HUES64 (cell line): ENCODE data around the gene NXPE4.

Experiments used
- H3K27ac ChIP-seq: 2 replicates; pipeline ENCODE4 v1.7.0; 2013; ENCODE audit warnings: low read depth, low read length, inconsistent platforms
- H3K27me3 ChIP-seq: 2 replicates; pipeline ENCODE4 v1.6.1; 2013; ENCODE audit warnings: mild to moderate bottlenecking, low read length; ENCODE audit not compliant: insufficient read depth
- H3K36me3 ChIP-seq: 2 replicates; pipeline ENCODE4 v1.6.1; 2013; ENCODE audit warnings: mild to moderate bottlenecking, low read length; ENCODE audit not compliant: insufficient read depth
- H3K4me1 ChIP-seq: 2 replicates; pipeline ENCODE4 v1.6.1; 2013; ENCODE audit warnings: mild to moderate bottlenecking, low read length, moderate library complexity; ENCODE audit not compliant: insufficient read depth
- H3K4me3 ChIP-seq: 2 replicates; pipeline ENCODE4 v1.5.1; 2013; ENCODE audit warnings: mild to moderate bottlenecking, low read length, moderate library complexity
- H3K9ac ChIP-seq: 2 replicates; pipeline ENCODE4 v1.6.1; 2013; ENCODE audit warnings: mild to moderate bottlenecking, low read depth, low read length
- H3K9me3 ChIP-seq: 2 replicates; pipeline ENCODE4 v1.6.1; 2013; ENCODE audit warnings: low read depth, low read length; ENCODE audit not compliant: insufficient read depth
- WGBS: fragments of 150-250, 120-280 bp; methylation state at CpG from one replicate; pipeline ENCODE4 v1.1.7; 2013; ENCODE audit warnings: missing lambda C conversion rate; 5-methylcytosine and 5-hydroxymethylcytosine counted together

The NXPE4 gene

DNA sequence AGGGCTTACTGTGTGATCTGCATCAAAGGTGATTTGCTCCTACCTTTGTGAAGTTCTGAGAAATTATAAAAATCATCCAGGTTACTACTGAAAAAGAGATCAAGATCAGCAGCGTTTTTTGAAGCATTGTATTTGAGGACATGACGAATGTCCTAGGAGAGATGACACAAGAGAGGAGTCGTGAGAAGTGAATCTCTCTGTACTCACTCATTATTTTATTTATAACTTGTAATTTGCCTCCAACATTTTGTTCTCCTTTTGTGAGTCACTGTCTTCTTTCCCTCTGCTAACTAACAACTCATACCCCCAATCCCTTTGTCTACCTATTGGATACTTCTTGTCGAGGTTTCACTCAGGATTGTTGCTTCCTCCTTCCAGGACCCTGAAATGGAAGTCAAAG, 44.5 kb downstream of the NXPE4 start:
- Histone ChIP-seq H3K9ac (no peak overlapping the region), H3K4me1 (no peaks in the 10 kb centered on the region), H3K4me3 (no peak overlapping the region), H3K27ac (no peak overlapping the region), H3K9me3 (no peaks in the 10 kb centered on the region), H3K27me3 (no peaks in the 10 kb centered on the region), H3K36me3 (no peaks in the 10 kb centered on the region)
- 95% methylated on average over 4 of the region's 4 CpGs for WGBS

DNA sequence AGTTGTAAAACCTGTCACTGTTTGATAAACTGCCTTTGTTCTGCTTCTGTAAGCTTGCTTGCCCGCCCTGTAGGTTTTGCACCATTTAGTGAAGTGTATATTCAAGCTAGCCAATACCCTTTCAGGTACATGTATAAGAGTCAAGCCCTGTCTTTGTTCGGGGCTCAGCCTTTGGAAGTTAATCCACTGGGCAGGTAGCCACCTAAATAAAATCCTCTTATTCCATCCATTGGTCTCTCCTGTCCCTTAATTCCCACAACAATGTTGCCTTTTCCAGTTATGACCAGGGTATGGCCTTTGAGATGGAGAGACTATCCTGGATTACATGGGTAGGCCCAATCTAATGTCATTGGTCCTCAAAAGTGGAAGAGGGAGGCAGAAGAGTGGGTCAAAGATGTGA, 69.9 kb downstream of the NXPE4 start:
- no peak overlapping the region for H3K9ac ChIP-seq
- no peak overlapping the region for H3K27ac ChIP-seq
- H3K4me1 ChIP-seq: no peaks in the 10 kb centered on the region
- no peaks in the 10 kb centered on the region for H3K27me3 ChIP-seq
- H3K36me3 ChIP-seq: no peaks in the 10 kb centered on the region
- H3K4me3 ChIP-seq: no peak overlapping the region
- 93% methylated on average over 2 of the region's 2 CpGs for WGBS
- peaks cover 22% of the 10 kb centered on the region for H3K9me3 ChIP-seq

DNA sequence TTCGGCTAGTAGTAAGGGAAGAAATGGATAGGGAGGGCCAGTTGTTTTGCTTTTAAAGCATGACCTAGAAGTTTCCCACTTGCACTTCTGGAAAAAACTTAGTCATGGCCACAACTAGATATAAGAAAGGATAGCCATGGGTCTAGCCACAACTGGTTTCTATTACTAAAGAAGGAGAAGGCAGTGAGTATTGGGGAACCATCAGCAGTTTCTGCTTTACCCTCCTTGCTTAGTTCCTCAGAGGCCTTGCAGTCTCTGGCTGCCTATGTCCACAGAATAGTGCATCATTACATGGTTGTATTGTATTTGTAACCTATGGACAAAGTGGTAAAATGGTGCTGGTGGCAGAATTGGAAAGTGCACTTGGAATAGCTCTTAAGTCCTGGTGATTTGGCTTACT, 71.5 kb downstream of the NXPE4 start:
- WGBS: 78% methylated on average over 1 of the region's 1 CpG
- Histone ChIP-seq H3K27me3 (no peaks in the 10 kb centered on the region), H3K9ac (no peak overlapping the region), H3K9me3 (peaks cover 19% of the 10 kb centered on the region), H3K4me1 (no peaks in the 10 kb centered on the region), H3K36me3 (no peaks in the 10 kb centered on the region), H3K4me3 (no peak overlapping the region), H3K27ac (no peak overlapping the region)

GRCh38 chr11:114522818-114523217, 72.8 kb downstream of the NXPE4 start:
- no peaks in the 10 kb centered on the region for H3K36me3 ChIP-seq
- H3K27ac ChIP-seq: no peak overlapping the region
- H3K9me3 ChIP-seq: peaks cover 19% of the 10 kb centered on the region
- no peaks in the 10 kb centered on the region for H3K4me1 ChIP-seq
- H3K4me3 ChIP-seq: no peak overlapping the region
- no peak overlapping the region for H3K9ac ChIP-seq
- 86% methylated on average over 2 of the region's 2 CpGs for WGBS
- H3K27me3 ChIP-seq: no peaks in the 10 kb centered on the region
